HG02970 (cell line): ENCODE data around the gene MYMK.

Experiments used
- ATAC-seq: cut with Tn5 transposase; IDR thresholded peaks from one replicate; pipeline ENCODE4 v1.9.1; 2021; ENCODE audit warnings: mild to moderate bottlenecking, moderate library complexity, moderate number of reproducible peaks; ENCODE audit not compliant: unreplicated experiment, low FRiP score

MYMK gene

DNA sequence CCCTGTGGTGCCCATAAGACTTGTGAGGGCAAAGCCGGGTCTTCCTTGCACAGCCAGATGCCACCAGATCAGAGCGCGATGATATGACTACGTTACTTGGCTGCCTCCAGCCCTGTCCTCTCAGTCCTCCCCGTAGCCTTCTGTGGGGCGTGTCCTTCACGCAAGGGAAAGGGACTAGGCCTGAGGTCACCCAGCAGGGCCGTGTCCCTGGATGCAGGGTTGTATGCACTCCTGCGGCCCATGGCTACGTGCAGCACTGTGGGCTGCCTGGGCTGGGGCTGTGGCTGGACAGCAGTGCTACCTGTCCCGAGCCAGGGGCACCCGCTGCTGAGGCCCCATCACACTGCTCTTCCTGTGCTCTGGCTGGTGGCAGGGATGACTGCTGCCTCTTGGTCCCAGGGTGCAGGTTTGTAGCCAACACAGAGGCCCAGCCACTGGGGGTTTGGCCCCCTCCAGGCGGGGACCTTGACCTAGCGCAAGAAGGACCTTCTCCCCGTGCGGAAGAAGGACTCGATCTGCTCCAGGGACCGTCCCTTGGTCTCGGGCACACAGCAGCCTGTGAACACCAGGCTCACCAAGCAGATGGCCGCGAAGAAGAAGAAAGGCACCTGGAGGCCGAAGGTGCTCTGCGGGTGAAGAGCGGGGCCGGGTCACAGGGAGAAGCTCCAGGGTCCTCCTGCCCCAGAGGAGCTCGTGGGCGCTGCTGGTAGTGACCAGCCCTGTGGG lies 53.0 kb downstream of the MYMK start:
- ATAC-seq, result no peak

DNA sequence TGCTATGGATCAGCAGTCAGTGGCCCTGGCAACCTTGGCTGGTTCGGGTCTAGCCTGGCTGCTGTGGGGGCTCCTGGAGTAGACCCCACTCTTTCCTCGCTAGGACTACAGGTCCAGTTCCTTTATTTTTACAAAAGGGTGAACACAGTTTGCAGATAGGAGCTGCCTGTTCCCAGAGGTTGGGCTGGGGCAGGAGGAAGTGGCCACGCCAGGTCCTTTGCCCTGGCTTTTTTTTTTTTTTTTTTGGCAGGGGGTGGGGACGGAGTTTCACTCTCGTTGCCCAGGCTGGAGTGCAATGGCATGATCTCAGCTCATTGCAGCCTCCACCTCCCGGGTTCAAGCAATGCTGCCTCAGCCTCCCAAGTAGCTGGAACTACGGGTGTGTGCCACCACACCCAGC lies 53.8 kb downstream of the MYMK start:
- ATAC-seq, result no peak

DNA sequence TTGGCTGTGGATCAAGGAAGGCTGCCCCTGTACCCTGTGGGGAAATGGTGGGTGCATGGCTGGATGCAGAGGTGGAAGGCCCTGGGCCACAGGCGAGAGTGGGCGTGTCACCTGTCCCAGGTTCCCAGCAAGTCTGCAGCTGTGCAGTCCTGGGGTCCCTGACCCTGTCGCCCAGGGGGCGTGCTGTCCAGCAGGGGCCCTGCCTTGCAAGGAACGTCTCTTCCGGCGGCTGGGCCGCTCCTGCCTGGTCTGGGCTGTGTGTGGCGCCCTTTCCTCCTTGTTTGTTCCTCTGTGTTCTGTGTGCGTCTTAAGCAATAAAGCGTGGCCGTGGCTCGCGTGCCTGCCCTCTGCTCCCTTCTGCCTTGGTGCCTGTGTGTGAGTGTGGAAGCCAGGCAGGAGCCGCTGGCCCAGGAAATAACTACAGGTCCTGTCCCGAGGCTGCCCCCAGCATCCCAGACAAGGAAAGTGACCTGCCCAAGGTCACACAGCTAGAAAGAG lies 54.3 kb downstream of the MYMK start:
- ATAC-seq, result no peak

DNA sequence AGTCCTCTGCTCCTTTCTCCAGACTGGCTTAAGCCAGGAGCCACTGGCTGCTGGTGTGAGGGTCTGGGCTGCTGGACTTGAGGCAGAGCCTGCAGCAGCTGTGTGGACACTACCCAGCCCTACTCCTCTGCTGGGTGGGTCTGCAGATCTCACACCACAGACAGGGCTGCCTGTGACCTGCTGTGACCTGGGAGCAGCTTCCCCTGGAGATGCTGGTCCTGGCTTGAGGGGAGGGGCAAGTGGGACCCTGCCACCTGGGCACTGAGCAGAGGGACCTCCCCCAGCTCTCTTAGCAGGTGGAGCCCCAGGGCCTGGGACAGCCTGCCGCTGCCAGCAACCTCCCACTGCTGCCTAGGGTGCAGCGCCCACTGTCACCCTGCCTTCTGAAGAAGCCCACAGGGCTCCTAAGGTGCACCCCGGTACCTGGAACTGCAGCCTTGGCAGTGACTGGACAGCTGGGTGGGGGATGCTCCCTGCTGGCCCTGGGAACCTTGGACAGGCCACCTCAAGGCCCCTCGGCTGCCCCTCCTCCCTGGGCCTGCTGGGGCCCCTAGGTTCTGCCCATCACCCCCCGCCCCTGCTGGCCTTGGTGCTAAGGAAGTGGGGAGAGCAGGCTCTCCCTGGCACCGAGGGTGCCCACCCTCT lies 55.9 kb downstream of the MYMK start:
- no peak for ATAC-seq

DNA sequence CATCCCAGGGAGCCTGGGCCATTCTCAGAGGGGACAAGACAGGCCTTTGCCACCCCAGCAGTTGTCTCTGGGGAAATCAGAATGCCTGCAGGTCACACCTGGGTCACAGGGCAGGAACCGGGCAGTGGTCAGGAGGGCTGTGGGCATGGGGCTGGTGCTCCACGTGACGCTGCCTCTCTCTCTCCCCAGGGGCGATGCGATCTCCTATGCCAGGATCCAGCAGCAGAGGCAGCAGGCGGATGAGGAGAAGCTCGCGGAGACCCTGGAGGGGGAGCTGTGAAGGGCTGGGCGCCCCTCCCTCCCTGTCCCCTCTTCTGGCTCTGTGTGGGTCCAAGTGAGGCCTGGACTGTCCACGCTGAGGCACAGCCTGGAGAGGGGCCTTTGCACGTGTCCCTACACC lies 56.4 kb downstream of the MYMK start:
- ATAC-seq, result no peak

DNA sequence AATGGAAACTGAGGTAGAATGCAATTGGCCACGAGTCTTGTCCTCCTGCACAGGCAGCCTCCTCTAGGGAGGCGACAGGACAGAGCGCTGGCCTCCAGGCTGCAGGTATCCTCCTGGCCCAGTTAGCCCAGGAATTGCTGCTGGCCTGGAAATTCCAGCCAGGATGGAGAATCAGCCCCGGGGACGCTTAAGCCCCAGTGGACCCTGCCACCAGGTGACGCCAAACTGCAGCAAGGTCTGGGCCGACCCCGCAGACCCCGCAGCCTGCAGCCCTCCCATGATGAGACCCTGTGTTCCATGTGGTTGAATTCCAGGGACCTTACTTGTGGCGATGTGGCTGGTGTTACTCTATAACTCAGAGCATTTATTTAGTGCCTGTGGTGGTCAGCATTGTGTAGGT lies 57.7 kb downstream of the MYMK start:
- ATAC-seq, result no peak

DNA sequence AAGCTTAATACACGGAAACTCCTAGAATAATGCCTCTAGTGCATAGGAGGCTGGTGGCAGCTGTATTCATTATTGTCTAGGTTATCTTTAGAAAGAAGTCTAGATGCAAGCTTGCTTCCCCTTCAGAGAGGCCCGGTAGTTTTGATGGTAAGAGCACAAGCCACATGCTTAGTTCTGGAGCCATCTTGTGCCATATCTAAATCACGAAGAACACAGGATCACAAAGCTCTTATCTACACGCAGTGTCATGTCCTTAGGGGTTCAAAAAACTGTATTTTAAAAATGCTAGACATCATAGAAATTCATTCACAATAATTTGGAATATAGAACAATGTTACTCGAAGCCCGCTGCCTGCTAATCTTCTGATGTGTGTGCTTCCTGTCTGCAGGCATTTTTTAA lies 58.8 kb downstream of the MYMK start:
- ATAC-seq, result no peak

DNA sequence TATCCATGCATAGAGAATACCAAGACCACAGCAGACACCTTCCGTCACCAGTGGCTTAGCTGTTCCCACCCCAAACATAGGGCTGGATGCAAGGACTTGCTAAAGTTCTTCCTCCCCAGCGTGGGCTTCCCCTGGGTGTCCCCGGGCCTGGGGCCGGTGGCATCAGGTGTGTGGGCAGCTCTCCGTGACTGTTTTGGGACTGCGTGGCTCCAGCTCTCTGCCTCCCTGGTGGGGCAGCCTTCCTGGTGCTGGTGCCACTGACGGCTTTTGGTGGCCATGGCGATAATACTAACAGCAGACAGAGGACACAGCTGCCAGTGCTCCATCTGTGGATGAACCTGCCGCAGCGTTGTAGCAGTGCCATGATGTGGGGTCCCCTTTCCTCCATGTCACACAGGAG lies 60.1 kb downstream of the MYMK start:
- no peak for ATAC-seq
